ENCODE measurements around the gene SRRM1.

- TF ChIP-seq CTCF (IDR thresholded peaks at IDR 0.05): no peak
- TF ChIP-seq POLR2A (IDR thresholded peaks at IDR 0.05; ENCODE audit: low read depth): no peak
- TF ChIP-seq POLR2AphosphoS5 (IDR thresholded peaks at IDR 0.05): no peak
These were observed 23.7 kb downstream of the SRRM1 start for GRCh38 chr1:24666794-24667193.

Measured in esophagus muscularis mucosa (tissue), 3 donors.